OCI-LY7 (cell line): ENCODE data around the gene BUD13.

Experiments
- EZH2phosphoT487 ChIP-seq: fragments of 200-600 bp; sonication (generic); IDR thresholded peaks from 2 replicates; pipeline ENCODE4 v1.6.1; 2018; ENCODE audit warnings: low read depth, borderline replicate concordance, mild to moderate bottlenecking, mixed run types, antibody characterized with exemption, low read length, moderate library complexity, mixed read lengths
- TF ChIP-seq, protein P1 (sequence below): fragments of 200-600 bp; sonication (generic); conservative IDR thresholded peaks from 2 replicates; pipeline ENCODE4 v1.5.1; 2014; ENCODE audit warnings: mild to moderate bottlenecking, antibody characterized with exemption, low read length, moderate library complexity, mixed read lengths

DNA sequence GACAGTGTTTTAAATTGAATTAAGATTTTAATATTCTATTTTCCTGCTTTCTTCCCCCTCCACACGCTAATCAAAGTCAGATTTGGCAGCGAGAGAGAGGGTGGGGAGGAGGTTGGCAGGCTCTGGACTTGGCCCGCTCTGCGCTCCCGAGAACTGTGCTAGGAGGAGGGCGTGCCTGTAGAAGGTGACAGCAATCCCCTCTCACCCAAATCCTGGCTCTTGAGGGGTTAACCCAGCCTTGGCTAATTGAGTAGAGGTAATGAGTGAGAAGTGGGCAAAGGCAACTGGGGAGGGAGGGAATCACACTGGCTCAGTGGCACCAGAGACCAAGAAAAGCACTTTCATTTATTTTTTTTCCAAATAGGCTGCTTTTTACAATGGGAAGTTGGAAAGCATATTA, 42.2 kb downstream of the BUD13 start:
- TF ChIP-seq, protein P1, sequence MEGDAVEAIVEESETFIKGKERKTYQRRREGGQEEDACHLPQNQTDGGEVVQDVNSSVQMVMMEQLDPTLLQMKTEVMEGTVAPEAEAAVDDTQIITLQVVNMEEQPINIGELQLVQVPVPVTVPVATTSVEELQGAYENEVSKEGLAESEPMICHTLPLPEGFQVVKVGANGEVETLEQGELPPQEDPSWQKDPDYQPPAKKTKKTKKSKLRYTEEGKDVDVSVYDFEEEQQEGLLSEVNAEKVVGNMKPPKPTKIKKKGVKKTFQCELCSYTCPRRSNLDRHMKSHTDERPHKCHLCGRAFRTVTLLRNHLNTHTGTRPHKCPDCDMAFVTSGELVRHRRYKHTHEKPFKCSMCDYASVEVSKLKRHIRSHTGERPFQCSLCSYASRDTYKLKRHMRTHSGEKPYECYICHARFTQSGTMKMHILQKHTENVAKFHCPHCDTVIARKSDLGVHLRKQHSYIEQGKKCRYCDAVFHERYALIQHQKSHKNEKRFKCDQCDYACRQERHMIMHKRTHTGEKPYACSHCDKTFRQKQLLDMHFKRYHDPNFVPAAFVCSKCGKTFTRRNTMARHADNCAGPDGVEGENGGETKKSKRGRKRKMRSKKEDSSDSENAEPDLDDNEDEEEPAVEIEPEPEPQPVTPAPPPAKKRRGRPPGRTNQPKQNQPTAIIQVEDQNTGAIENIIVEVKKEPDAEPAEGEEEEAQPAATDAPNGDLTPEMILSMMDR: no peak
- TF ChIP-seq EZH2phosphoT487: no peak
